H1 (cell line): ENCODE measurements around the gene NDUFS8. TPM values are rescaled to one million over a fixed set of nuclear protein-coding genes. Genes with fewer than 3 reads are reported as not detected.

Experiments used
- BCL11A ChIP-seq, 2 experiments: IDR thresholded peaks; one replicate each; pipeline ENCODE4 v1.6.1; 2011; ENCODE audit warnings: low read depth in 2 of 2, low read length in 2 of 2, mild to moderate bottlenecking in 2 of 2
- CBX5 ChIP-seq: fragments of 300-800, 300-1000 bp; sonication (generic); IDR thresholded peaks from 2 replicates; pipeline ENCODE4 v1.7.1; 2016; ENCODE audit warnings: antibody characterized with exemption, low read length, low read depth
- CHD7 ChIP-seq: fragments of 300-600 bp; sonication (generic); IDR thresholded peaks from 2 replicates; pipeline ENCODE4 v1.7.1; 2012; ENCODE audit warnings: low read length, moderate library complexity, mild to moderate bottlenecking, inconsistent platforms; ENCODE audit not compliant: insufficient replicate concordance
- EGR1 ChIP-seq: IDR thresholded peaks from 2 replicates; pipeline ENCODE4 v1.6.1; 2011; ENCODE audit warnings: low read depth, low read length, borderline replicate concordance
- KDM1A ChIP-seq: fragments of 200-600, 300-600 bp; sonication (generic); IDR thresholded peaks from 2 replicates; pipeline ENCODE4 v1.7.1; 2016; ENCODE audit warnings: mild to moderate bottlenecking, low read length, borderline replicate concordance
- KDM4A ChIP-seq: IDR thresholded peaks from one replicate; pipeline ENCODE4 v1.7.1; 2012; ENCODE audit warnings: low read depth, mild to moderate bottlenecking, moderate library complexity, low read length, inconsistent platforms; ENCODE audit not compliant: severe bottlenecking
- RAD21 ChIP-seq, 2 experiments: IDR thresholded peaks in 1 of 2; conservative IDR thresholded peaks in 1 of 2; 2 replicates each; pipeline ENCODE4 v1.6.1; 2011; ENCODE audit warnings: low read depth in 2 of 2, low read length in 2 of 2, improper control_type of control experiment in 1 of 2, inconsistent platforms in 1 of 2, mild to moderate bottlenecking in 1 of 2, moderate library complexity in 1 of 2
- TBP ChIP-seq: IDR thresholded peaks from 2 replicates; pipeline ENCODE4 v1.6.1; 2011; ENCODE audit warnings: low read depth, low read length, improper control_type of control experiment
- TCF12 ChIP-seq: IDR thresholded peaks from 2 replicates; pipeline ENCODE4 v1.6.1; 2011; ENCODE audit warnings: low read depth, mild to moderate bottlenecking, low read length
- ZNF274 ChIP-seq: IDR thresholded peaks from 2 replicates; pipeline ENCODE4 v1.7.0; 2012; ENCODE audit warnings: low read length, borderline replicate concordance; ENCODE audit errors: extremely low read depth
- polyA plus RNA-seq, 7 experiments: library from polyadenylated mRNA; depleted of rRNA in 3 of 7; stranded (reverse) in 5 of 7; unstranded in 2 of 7; fragments of >200 nt in 5 of 7; fragments of 200-250 nt in 2 of 7; gene quantifications; 1 replicate in 5 of 7; 2 replicates in 1 of 7; 4 replicates in 1 of 7; pipeline versions ENCODE4 v1.2.1 to v1.2.3, GENCODE V29; 2011 to 2013; ENCODE audit warnings: missing spikeins in 2 of 7, mixed read lengths in 2 of 7
- total RNA-seq: library from RNA; stranded (reverse); fragmentation: NEBNext Ultra II Directional; extraction: Animal tissue kit (Norgen Biotek cat#: 25700); gene quantifications from 2 replicates; pipeline ENCODE4 v1.2.1, GENCODE V29; 2021

Gene NDUFS8
- total and polyA plus RNA-seq, 2 of the 8 experiments (the other 6 are each of a cell fraction or from before 2014, with no cell fraction given) = 182 to 291 TPM

GRCh38 chr11:68038718-68039525 lies 8.4 kb downstream of the NDUFS8 start, which contains the start of gene TCIRG1 (continued):
- TF ChIP-seq EGR1 = no peak
- no peak for TF ChIP-seq RAD21 (IDR thresholded peaks at IDR 0.05 in 1 of 2, conservative IDR thresholded peaks at IDR 0.05 in 1 of 2; ENCODE audit: low read depth in 2 of 2, low read length in 2 of 2)
- peak; percentile 99 for TF ChIP-seq KDM1A
- no peak for TF ChIP-seq BCL11A (IDR thresholded peaks at IDR 0.05; ENCODE audit: low read depth in 2 of 2, low read length in 2 of 2)
- no peak for TF ChIP-seq TCF12
- TF ChIP-seq CHD7 = no peak
- peak; percentile 60 for TF ChIP-seq KDM4A
- TF ChIP-seq ZNF274 = no peak
- no peak; the same call in 1 of the 2 replicates for TF ChIP-seq TBP
- TF ChIP-seq CBX5 = no peak
